Measurements from ENCODE around the gene FAAH.

Gene FAAH

DNA sequence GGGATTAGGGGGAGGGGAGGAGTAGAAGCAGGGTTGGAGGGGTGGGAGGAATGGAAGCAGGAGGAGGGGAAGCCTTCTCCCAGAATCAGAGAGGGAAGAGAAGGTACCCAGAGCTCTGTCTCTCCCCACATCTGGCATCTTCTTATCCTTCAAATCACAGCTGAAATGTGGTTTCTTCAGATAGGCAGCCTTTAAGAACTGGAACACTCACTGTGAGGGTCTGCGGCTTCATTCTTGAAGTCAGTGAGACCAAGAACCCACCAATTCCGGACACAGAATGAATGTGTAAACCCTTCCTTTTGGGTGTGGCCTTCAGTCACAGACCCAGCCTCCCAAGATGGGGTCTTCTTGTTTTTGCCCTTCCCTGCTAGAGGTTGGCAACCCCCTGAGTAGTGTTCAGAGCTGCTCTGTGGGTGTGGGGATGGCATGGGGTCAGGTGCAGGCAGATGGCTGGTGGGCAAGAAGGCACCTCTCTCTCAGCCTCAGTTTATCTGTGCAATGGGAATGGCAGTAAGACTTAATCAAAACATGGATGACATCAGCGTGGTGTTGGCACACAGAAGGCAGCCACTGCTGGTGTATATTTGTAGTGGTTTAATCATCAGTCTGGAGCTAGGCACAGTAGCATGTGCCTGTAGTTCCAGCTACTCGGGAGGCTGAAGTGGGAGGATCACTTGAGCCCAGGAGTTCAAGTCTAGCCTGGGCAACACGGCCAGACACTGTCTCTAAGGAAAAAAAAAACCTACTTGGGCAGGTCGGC, 7.2 kb downstream of the FAAH start:
- no peak for DNase-seq (ENCODE audit: low read depth in 2 of 2)

- DNase-seq (ENCODE audit: low read depth in 2 of 2), result peak; percentile 73 to 75
Observed at GRCh38 chr1:46401964-46402626, 8.0 kb downstream of the FAAH start.

- DNase-seq (ENCODE audit: low read depth in 2 of 2), result no peak
Observed at GRCh38 chr1:46403916-46404315, 9.8 kb downstream of the FAAH start.

DNA sequence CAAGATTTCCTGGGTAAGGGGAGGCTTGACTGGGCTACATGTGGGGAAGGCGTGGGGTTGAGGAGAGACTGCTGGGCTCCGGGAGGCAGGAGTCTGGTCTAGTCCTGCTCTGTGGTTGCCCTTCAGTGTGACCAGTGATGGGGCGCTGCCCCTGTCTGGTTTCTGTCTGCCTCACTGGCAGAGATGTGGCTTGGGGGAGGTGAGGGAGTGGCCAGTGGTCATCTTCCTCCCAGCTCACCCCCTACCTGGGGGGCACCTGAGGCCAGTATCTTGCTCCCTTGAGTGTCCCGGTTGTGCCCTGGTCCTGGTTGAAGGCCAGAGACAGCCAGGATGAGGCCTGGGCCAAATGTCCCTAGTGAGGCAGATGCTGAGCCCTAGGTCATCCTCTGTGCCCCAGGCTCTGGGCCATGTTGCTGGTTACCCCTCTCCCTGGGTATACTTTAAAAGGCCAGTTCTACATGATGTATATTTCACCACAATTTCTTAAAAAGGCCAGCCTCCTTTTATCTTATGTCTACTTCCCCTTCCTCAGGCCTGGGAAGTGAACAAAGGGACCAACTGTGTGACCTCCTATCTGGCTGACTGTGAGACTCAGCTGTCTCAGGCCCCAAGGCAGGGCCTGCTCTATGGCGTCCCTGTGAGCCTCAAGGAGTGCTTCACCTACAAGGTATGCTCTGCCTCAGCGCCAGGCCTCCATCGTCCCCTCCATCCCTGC, 10.5 kb downstream of the FAAH start:
- DNase-seq (ENCODE audit: low read depth in 2 of 2), result no peak

GRCh38 chr1:46405197-46405555, 11.1 kb downstream of the FAAH start:
- no peak for DNase-seq (ENCODE audit: low read depth in 2 of 2)

DNA sequence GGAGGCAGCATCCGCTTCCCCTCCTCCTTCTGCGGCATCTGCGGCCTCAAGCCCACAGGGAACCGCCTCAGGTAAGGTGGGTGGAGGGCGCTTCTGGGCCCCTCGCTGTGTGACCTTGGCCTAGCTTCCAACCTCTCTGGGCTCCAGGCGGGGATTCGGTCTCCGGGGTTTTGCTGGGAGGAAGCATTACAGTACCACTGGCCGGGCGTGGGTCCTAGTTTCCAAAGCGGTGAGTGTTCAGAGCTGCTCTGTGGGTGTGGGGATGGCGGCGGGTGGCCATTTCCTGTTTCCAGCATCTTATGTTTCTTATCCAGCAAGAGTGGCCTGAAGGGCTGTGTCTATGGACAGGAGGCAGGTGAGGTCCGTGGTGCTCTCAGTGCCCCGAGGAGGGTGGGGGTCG, 11.6 kb downstream of the FAAH start:
- no peak for DNase-seq (ENCODE audit: low read depth in 2 of 2)

DNA sequence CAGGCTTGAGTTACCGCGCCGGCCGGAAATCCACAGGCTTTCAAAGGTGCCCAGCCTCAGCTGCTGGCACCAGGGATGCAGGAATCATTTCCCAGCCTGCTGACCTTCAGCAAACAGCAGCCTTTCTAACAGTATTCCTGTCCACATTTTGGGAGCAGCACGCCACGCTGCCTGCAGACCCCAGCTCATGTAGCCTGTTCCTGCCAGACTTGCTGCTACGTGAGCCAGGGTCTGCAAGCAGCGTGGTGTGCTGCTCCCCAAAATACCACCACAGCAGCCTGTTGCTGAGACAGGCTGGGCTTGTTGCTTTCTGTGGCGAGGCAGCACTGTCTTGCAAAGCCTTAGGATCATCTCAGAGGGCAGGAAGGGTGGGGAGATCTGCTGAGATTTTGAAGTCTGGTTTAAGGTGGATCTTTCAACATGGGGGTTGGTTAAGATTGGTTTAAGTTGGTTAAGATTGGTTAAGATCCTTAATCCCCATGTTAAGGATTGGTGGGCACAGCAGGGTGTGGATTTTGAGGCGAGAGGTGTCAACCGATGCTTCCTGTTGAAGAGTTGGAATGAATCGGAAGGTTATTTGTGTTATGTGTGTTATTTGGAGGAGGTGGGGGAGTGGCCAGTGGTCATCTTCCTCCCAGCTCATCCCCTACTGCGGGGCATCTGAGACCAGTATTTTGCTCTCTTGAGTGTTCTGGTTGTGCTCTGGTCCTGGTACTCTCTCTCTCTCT, 12.9 kb downstream of the FAAH start:
- no peak for DNase-seq (ENCODE audit: low read depth in 2 of 2)

DNA sequence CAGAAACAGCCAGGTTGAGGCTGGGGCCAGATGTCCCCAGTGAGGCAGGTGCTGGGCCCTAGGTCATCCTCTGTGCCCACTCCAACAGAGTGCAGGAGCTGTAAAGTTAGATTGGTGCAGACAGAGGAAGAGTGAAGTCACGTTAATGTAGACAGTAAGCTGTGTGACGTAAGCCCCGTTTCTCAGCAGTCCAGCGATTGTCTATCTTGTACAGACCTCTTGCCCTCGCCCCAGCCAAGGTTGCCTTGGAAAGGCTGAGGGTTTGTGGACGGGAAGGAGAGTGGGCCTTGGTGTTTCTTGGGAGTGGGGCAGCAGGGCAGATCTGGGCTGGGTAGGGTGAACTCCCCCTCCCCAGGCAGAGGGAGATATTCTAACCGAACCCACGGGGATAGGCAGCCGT, 13.5 kb downstream of the FAAH start:
- no peak for DNase-seq (ENCODE audit: low read depth in 2 of 2)

DNA sequence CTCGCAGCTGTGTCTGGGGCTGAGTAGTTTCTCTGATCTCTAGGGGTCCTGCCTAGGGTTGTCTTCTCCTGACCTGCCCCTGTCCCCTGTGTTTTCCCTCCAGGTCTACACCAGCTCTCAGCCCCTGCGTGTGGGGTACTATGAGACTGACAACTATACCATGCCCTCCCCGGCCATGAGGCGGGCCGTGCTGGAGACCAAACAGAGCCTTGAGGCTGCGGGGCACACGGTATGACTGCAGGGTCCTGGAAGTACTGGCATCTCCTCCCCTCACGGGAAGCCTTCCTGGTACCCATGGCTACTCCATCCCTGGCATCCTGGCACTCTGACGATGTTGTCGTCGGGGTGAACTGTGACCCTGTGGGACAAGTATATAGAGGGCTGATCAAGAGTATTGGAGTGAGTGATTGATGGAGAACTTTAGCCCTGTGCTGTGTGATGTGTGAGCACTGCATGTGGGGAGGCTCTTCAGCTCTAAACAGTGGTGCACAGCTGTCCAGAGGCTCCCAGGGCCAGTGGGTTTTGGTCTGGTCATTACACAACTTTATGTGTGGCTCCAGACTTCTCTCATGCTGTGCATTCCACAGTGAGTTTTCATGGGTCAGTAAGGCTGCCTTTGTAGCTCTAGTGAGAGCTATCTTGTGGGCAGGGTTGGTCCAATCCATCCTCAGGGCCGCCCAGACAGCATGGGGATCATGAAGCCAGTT, 14.4 kb downstream of the FAAH start:
- DNase-seq (ENCODE audit: low read depth in 2 of 2), result no peak

DNA sequence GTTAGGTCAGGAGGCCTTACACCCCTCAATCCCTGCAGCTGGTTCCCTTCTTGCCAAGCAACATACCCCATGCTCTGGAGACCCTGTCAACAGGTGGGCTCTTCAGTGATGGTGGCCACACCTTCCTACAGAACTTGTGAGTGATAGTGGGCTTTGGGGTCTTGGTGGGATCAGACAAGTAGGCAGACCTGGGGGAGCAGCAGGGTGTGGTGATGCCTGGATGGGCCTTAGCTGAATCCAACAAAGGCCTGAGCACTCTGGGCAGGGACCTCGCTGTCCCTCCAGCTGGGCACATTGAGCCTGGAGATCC, 14.9 kb downstream of the FAAH start:
- DNase-seq (ENCODE audit: low read depth in 2 of 2), result no peak

DNA sequence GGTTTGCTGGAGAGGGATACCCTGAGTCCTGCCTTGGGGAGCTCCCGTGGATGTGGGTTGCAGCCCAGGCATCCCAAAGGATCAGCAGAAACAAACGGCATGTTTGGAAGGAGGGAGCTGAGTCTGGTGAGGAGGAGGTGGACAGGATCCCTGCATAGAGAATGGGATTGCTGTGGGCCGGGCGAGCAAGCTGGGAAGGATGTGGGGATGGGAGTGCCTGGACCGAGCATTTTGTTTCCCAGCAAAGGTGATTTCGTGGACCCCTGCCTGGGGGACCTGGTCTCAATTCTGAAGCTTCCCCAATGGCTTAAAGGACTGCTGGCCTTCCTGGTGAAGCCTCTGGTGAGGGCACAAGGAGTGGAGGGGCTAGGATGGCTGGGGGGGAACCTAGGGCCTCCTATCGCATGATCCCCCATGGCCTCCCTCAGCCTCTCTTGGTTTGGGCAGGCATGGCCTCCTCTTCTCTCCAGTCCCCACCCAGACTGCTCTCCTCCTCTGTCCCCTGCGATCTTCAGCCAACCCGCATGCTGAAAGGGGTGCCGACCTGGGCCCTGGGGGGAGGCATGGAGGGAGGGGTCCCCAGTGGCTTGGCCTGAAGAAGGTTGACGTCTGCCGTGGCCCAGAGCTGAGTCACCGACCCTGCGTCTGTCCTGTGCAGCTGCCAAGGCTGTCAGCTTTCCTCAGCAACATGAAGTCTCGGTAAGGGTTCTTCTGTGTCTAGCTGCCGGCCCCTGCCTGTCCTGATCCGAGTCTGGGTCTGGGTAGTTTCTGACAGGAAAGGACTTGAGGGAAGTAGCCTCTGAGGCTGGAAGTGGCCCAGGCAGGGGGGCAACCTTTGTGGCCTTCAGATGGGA, 16.3 kb downstream of the FAAH start:
- DNase-seq (ENCODE audit: low read depth in 2 of 2), result no peak

DNA sequence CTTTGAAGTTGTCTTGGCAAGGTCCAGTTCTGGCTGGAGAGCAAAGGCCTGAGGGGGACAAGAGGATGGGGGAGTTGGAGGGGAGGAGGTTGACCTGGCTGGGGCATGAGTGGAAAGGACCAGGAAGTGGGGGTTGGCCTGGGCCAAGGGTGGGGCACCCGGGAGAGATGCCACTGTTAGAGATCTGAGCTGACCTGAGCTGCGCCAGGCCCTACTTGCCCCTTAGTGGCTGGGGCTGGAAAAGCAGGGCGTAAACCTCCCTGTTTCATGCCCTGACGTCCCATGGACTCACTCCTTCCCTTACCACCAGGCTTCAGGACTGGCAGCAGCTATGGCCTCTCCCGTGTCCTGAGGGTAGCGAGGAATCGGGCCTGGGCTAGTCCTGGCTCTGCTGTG, 16.9 kb downstream of the FAAH start:
- no peak for DNase-seq (ENCODE audit: low read depth in 2 of 2)

GRCh38 chr1:46411601-46412341, 17.7 kb downstream of the FAAH start:
- DNase-seq (ENCODE audit: low read depth in 2 of 2), result no peak

- no peak for DNase-seq (ENCODE audit: low read depth in 2 of 2)
Observed at GRCh38 chr1:46412893-46413595, 18.9 kb downstream of the FAAH start.

- no peak for DNase-seq (ENCODE audit: low read depth in 2 of 2)
Observed at GRCh38 chr1:46413596-46413985, 19.5 kb downstream of the FAAH start.

GRCh38 chr1:46415514-46415913, 21.4 kb downstream of the FAAH start:
- no peak for DNase-seq (ENCODE audit: low read depth in 2 of 2)

DNA sequence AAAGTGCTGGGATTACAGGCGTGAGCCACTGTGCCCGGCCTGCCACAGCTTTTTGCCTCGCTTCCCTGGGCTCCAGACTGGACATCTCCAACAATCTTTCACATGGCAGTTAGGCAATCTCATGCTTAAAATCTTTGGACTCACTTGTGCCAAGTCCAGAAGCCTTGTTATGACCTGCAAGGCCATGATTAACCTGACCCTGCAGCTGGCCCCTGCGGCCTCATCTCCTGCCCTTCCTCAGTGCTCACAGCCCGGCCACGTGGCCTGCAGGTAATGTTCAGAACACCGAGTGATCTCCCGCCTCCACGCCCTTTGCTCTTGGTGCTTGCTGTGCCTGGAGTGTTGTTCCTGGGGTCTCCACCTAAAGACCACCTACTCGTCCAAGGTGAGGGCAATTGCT, 24.9 kb downstream of the FAAH start:
- no peak for DNase-seq (ENCODE audit: low read depth in 2 of 2)

DNA sequence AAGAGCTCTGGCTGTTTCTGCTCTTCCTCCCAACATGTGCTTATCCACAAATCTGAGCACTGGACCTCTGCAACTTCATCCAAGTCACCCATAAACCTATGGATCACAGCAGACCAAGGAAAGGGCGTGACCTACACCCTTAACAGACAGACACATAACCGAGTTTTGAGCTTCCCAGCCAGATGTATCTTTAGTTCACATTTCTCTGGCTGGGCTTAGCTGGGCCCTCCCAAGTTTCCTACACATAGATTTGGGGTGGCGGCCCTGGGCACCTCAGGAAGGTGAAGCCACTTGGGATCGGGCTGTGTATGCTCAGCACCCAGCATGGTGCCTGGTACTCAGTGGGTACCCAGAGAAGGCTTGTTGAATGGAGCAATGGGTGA, 26.4 kb downstream of the FAAH start:
- no peak for DNase-seq (ENCODE audit: low read depth in 2 of 2)

DNA sequence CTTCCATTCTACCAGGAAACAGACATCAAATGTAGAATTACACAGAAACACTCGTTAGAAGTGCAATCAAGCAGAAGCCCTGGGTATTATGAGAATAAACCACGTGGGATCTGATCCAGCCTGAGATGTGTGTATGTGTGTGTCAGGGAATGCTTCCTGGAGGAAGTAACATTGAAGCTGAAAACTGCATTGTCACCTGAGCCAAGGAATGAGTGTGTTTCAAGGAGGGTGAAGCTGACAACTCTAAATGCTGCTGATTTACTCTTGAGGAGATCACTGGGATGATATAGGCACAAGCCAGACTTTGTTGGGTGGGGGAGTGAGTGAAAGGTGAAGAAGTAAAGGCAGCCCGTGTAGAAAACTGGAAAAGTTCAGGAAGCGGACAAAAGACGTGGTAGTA, 27.6 kb downstream of the FAAH start:
- DNase-seq (ENCODE audit: low read depth in 2 of 2), result no peak
